ENCODE data around the gene DLST.

The DLST gene

DNA sequence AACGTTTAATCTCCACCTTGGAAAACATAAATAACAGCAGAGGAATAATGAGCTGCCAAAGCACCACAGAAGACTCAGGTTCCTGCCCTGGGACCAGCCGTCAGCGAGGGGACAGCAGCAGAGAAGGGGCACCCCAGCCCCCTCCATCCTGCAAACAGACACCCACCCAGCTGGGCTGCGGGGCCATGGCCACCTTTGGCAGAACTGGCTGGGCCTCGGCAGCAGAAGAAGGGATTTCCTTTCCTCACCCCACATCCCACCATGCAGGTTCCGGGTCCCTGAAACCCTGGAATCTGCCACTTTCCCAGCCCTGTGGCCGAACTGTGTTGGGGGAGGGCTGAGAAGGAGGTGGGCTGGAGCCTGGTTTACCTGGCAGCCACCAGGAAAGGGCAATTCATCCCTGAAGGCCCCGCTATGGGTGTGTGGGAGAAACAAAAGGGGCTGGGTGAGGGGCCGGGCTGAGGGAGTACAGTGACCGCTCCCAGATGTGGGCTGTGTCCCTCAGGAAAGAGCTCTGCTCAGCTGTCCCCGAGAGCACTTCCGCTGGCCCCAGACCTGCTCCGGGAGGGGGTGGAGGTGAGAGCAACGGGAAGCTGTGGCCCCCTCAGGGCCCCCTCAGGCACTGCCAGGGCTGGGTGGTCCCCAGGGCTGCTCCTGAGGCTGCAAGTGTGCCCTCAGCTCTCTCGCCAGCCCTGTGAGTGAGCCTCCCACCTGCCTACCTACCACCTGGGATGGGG lies 69.9 kb downstream of the DLST start:
- peaks cover 38 to 45% of the 10 kb centered on the region in 2 experiments for H3K36me3 ChIP-seq (ENCODE audit: control insufficient read depth in 1 of 2, insufficient read depth in 2 of 2, low read length in 2 of 2)
- H2AK5ac ChIP-seq (ENCODE audit: low read length) = no peak overlapping the region
- no peak overlapping the region for H4K91ac ChIP-seq (ENCODE audit: low read depth, low read length)
- no peak for DNase-seq
- H3K79me1 ChIP-seq (ENCODE audit: low read length) = peaks cover 33% of the 10 kb centered on the region
- no peak overlapping the region for H2BK5ac ChIP-seq (ENCODE audit: low read depth, low read length, poor library complexity)
- H3K4me1 ChIP-seq (ENCODE audit: control insufficient read depth in 1 of 2, insufficient read depth in 2 of 2, low read length in 2 of 2) = peaks cover 20 to 23% of the 10 kb centered on the region in 2 experiments
- WGBS (ENCODE audit: extremely low coverage, insufficient coverage, insufficient read length) = no CpG with 5 or more reads among the region's 15 CpGs
- no peak overlapping the region for H3K4me2 ChIP-seq (ENCODE audit: low read length)
- H3K4ac ChIP-seq (ENCODE audit: low read depth, low read length) = no peak overlapping the region
- H3K14ac ChIP-seq (ENCODE audit: low read length) = peak overlapping the region; percentile 52
- H3K27ac ChIP-seq (ENCODE audit: low read depth, low read length) = no peak overlapping the region
- peak overlapping the region; percentile 14 for H4K8ac ChIP-seq (ENCODE audit: low read depth, low read length)
- H3K9ac ChIP-seq (ENCODE audit: low read length) = no peak overlapping the region
- no peak overlapping the region for H2BK120ac ChIP-seq (ENCODE audit: insufficient read depth, low read length, poor library complexity)
- H4K12ac ChIP-seq (ENCODE audit: low read depth, low read length) = peak overlapping the region; percentile 6
- no peak overlapping the region for H3K4me3 ChIP-seq (ENCODE audit: low read depth, low read length)
- H2AFZ ChIP-seq (ENCODE audit: insufficient read depth, low read length, poor library complexity) = no peak overlapping the region
- no peak overlapping the region for H2BK12ac ChIP-seq (ENCODE audit: low read length)
- no peaks in the 10 kb centered on the region for H3K27me3 ChIP-seq (ENCODE audit: insufficient read depth, low read length)
- no peak overlapping the region for H3K23ac ChIP-seq (ENCODE audit: low read length)
- peaks cover 16% of the 10 kb centered on the region for H3K79me2 ChIP-seq (ENCODE audit: control insufficient read depth, insufficient read depth, low read length, poor library complexity)
- H3K18ac ChIP-seq (ENCODE audit: low read length) = peak overlapping the region; percentile 10
- H3K9me3 ChIP-seq (ENCODE audit: insufficient read depth, low read depth, low read length) = no peaks in the 10 kb centered on the region

- DNase-seq = no peak
- Histone ChIP-seq H2BK12ac (ENCODE audit: low read length) (no peak overlapping the region), H3K4ac (ENCODE audit: low read depth, low read length) (no peak overlapping the region), H3K36me3 (ENCODE audit: control insufficient read depth in 1 of 2, insufficient read depth in 2 of 2, low read length in 2 of 2) (peaks cover 38 to 40% of the 10 kb centered on the region in 2 experiments), H3K14ac (ENCODE audit: low read length) (no peak overlapping the region), H4K12ac (ENCODE audit: low read depth, low read length) (no peak overlapping the region), H3K4me1 (ENCODE audit: control insufficient read depth in 1 of 2, insufficient read depth in 2 of 2, low read length in 2 of 2) (peaks cover 22 to 27% of the 10 kb centered on the region in 2 experiments), H2BK120ac (ENCODE audit: insufficient read depth, low read length, poor library complexity) (no peak overlapping the region), H2AFZ (ENCODE audit: insufficient read depth, low read length, poor library complexity) (no peak overlapping the region), H4K91ac (ENCODE audit: low read depth, low read length) (no peak overlapping the region), H3K27ac (ENCODE audit: low read depth, low read length) (no peak overlapping the region), H2BK5ac (ENCODE audit: low read depth, low read length, poor library complexity) (no peak overlapping the region), H4K8ac (ENCODE audit: low read depth, low read length) (no peak overlapping the region), H3K4me2 (ENCODE audit: low read length) (no peak overlapping the region), H3K79me2 (ENCODE audit: control insufficient read depth, insufficient read depth, low read length, poor library complexity) (peaks cover 16% of the 10 kb centered on the region), H3K9me3 (ENCODE audit: insufficient read depth, low read depth, low read length) (no peaks in the 10 kb centered on the region), H3K9ac (ENCODE audit: low read length) (no peak overlapping the region), H2AK5ac (ENCODE audit: low read length) (no peak overlapping the region), H3K4me3 (ENCODE audit: low read depth, low read length) (no peak overlapping the region), H3K79me1 (ENCODE audit: low read length) (peaks cover 33% of the 10 kb centered on the region), H3K23ac (ENCODE audit: low read length) (no peak overlapping the region), H3K18ac (ENCODE audit: low read length) (peak overlapping the region; percentile 10), H3K27me3 (ENCODE audit: insufficient read depth, low read length) (no peaks in the 10 kb centered on the region)
- no CpG with 5 or more reads among the region's 6 CpGs for WGBS (ENCODE audit: extremely low coverage, insufficient coverage, insufficient read length)
These were observed 70.5 kb downstream of the DLST start for GRCh38 chr14:74952180-74952665.

- Histone ChIP-seq H3K79me1 (ENCODE audit: low read length) (peaks cover 33% of the 10 kb centered on the region), H2AK5ac (ENCODE audit: low read length) (no peak overlapping the region), H2BK120ac (ENCODE audit: insufficient read depth, low read length, poor library complexity) (no peak overlapping the region), H4K12ac (ENCODE audit: low read depth, low read length) (no peak overlapping the region), H3K4ac (ENCODE audit: low read depth, low read length) (no peak overlapping the region), H2BK5ac (ENCODE audit: low read depth, low read length, poor library complexity) (no peak overlapping the region), H3K4me2 (ENCODE audit: low read length) (no peak overlapping the region), H3K27ac (ENCODE audit: low read depth, low read length) (peak overlapping the region; percentile 61), H4K8ac (ENCODE audit: low read depth, low read length) (peak overlapping the region; percentile 15), H3K23ac (ENCODE audit: low read length) (no peak overlapping the region), H3K79me2 (ENCODE audit: control insufficient read depth, insufficient read depth, low read length, poor library complexity) (peaks cover 16% of the 10 kb centered on the region), H3K9me3 (ENCODE audit: insufficient read depth, low read depth, low read length) (no peaks in the 10 kb centered on the region), H3K36me3 (ENCODE audit: control insufficient read depth in 1 of 2, insufficient read depth in 2 of 2, low read length in 2 of 2) (peaks cover 34% of the 10 kb centered on the region in 2 experiments), H3K9ac (ENCODE audit: low read length) (peak overlapping the region; percentile 35), H3K27me3 (ENCODE audit: insufficient read depth, low read length) (no peaks in the 10 kb centered on the region), H3K18ac (ENCODE audit: low read length) (no peak overlapping the region), H3K4me3 (ENCODE audit: low read depth, low read length) (peak overlapping the region; percentile 38), H4K91ac (ENCODE audit: low read depth, low read length) (peak overlapping the region; percentile 11), H2AFZ (ENCODE audit: insufficient read depth, low read length, poor library complexity) (no peak overlapping the region), H3K14ac (ENCODE audit: low read length) (no peak overlapping the region), H3K4me1 (ENCODE audit: control insufficient read depth in 1 of 2, insufficient read depth in 2 of 2, low read length in 2 of 2) (peaks cover 22 to 27% of the 10 kb centered on the region in 2 experiments), H2BK12ac (ENCODE audit: low read length) (no peak overlapping the region)
- no peak for DNase-seq
- WGBS (ENCODE audit: extremely low coverage, insufficient coverage, insufficient read length) = no CpG with 5 or more reads among the region's 18 CpGs
These were observed 71.2 kb downstream of the DLST start for GRCh38 chr14:74952697-74953484.
